ENCODE data around the gene MRPL48. TPM values are rescaled to one million over a fixed set of nuclear protein-coding genes. Genes with fewer than 3 reads are reported as not detected.
"Not testable (repeated sequence)": the region's sequence is repeated elsewhere in the genome, so short reads cannot be mapped to it uniquely, and the experiment has no call there.

MRPL48 gene
- total RNA-seq, 1 experiment from 2014 or later: 57.7 TPM

GRCh38 chr11:73760135-73760678 lies 27.5 kb upstream of the MRPL48 start:
- Histone ChIP-seq H3K27me3 (ENCODE audit: control insufficient read depth, insufficient read depth, low read length) (no peaks in the 10 kb centered on the region), H3K4me3 (ENCODE audit: insufficient read depth, low read depth, low read length) (peak overlapping the region; percentile 78)
- peak; percentile 67 for DNase-seq

DNA sequence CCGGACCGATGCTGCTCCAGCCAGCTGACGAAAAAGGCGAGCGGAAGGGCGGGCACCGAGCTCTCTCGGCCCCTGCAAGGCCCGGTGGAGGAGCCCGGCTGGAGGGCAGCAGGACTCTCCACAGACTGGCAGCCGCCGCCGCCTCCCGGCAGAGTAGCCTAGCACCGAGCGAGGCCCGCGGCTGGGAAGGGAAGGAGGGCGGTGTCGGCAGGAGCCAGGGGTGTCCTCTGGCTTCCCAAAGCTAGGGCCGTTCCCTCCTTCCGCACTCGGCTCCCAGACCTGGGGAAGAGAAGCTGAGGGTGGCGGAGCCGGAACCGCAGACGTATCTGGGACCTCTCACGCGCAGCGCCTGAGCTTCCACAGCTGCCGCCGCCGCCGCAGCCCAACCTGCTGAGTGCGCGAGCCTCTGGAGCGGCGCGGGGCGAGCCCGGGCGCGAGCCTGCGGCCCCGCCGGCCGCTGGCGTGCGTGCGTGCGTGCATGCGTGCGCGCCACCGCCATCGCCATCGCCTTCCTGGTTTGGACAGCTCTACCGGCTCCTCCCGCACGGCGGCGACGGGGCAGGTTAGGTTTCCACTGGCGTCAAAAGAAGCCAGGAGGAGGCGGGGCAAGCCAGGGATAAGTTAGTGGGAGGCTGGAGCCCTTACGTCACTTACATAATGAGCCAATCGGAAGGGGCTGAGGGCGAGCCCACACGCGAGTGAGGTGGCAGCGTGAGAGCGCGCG lies 26.8 kb upstream of the MRPL48 start, which contains the start of gene RAB6A:
TSS of gene RAB6A (minus strand) at position 396 of the 724 bp plus-strand sequence. CDS start 439 bp downstream, outside the sequence.
- Histone ChIP-seq H3K36me3 (replicated peaks; ENCODE audit: control insufficient read depth, insufficient read depth, low read length) (no peaks in the 10 kb centered on the region), H3K27me3 (ENCODE audit: control insufficient read depth, insufficient read depth, low read length) (no peaks in the 10 kb centered on the region), H3K4me3 (ENCODE audit: insufficient read depth, low read depth, low read length) (peak within 1 kb of the TSS; percentile 78)
- peak; percentile 97 for DNase-seq

More at GRCh38 chr11:73760135-73760678, 27.5 kb upstream of the MRPL48 start:
- H3K36me3 ChIP-seq (replicated peaks; ENCODE audit: control insufficient read depth, insufficient read depth, low read length): no peaks in the 10 kb centered on the region

- Histone ChIP-seq H3K4me3 (ENCODE audit: insufficient read depth, low read depth, low read length) (peak overlapping the region; percentile 31), H3K27me3 (ENCODE audit: control insufficient read depth, insufficient read depth, low read length) (no peaks in the 10 kb centered on the region), H3K36me3 (replicated peaks; ENCODE audit: control insufficient read depth, insufficient read depth, low read length) (no peaks in the 10 kb centered on the region)
- no peak for DNase-seq
Observed at GRCh38 chr11:73761403-73761945, 26.2 kb upstream of the MRPL48 start.

- no peak overlapping the region for H3K4me3 ChIP-seq (ENCODE audit: insufficient read depth, low read depth, low read length)
- H3K36me3 ChIP-seq (replicated peaks; ENCODE audit: control insufficient read depth, insufficient read depth, low read length): no peaks in the 10 kb centered on the region
- H3K27me3 ChIP-seq (ENCODE audit: control insufficient read depth, insufficient read depth, low read length): no peaks in the 10 kb centered on the region
- no peak for DNase-seq
Observed at GRCh38 chr11:73762732-73763131, 24.9 kb upstream of the MRPL48 start.

DNA sequence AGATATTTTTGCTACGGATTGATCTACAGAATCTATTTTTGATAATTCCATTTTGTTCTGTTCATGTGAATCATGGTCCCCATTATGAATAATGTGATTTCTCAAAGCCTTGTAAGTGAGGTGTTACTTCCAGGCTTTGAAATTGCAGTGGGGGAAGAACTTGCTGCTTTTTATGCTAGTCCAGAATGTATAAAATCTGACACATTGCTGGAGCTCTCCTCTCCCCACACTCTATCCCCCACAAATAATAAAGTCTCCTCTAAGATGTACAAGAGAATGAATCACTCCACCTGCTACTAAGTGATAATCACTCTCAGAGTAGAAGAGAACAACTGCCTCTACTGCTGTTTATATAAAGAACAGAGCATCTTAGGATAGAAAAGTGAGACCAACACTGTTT lies 20.9 kb upstream of the MRPL48 start:
- DNase-seq: no peak
- H3K4me3 ChIP-seq (ENCODE audit: insufficient read depth, low read depth, low read length): no peak overlapping the region
- H3K36me3 ChIP-seq (replicated peaks; ENCODE audit: control insufficient read depth, insufficient read depth, low read length): no peaks in the 10 kb centered on the region
- H3K27me3 ChIP-seq (ENCODE audit: control insufficient read depth, insufficient read depth, low read length): no peaks in the 10 kb centered on the region

DNA sequence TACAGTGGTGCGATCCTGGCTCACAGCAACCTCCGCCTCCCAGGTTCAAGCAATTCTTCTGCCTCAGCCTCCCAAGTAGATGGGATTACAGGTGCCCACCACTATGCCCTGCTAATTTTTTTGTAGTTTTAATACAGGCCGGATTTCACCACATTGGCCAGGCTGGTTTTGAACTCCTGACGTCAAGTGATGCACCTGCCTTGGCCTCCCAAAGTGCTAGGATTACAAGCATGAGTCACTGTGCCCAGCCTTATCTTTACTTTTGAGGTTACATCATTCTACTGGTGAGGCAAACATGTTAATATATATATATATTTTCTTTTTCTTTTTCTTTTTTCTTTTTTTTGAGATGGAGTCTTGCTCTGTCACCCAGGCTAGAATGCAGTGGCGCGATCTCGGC lies 16.9 kb upstream of the MRPL48 start:
- H3K27me3 ChIP-seq (ENCODE audit: control insufficient read depth, insufficient read depth, low read length); H3K4me3 ChIP-seq (ENCODE audit: insufficient read depth, low read depth, low read length); H3K36me3 ChIP-seq (replicated peaks; ENCODE audit: control insufficient read depth, insufficient read depth, low read length); DNase-seq: not testable (repeated sequence)

DNA sequence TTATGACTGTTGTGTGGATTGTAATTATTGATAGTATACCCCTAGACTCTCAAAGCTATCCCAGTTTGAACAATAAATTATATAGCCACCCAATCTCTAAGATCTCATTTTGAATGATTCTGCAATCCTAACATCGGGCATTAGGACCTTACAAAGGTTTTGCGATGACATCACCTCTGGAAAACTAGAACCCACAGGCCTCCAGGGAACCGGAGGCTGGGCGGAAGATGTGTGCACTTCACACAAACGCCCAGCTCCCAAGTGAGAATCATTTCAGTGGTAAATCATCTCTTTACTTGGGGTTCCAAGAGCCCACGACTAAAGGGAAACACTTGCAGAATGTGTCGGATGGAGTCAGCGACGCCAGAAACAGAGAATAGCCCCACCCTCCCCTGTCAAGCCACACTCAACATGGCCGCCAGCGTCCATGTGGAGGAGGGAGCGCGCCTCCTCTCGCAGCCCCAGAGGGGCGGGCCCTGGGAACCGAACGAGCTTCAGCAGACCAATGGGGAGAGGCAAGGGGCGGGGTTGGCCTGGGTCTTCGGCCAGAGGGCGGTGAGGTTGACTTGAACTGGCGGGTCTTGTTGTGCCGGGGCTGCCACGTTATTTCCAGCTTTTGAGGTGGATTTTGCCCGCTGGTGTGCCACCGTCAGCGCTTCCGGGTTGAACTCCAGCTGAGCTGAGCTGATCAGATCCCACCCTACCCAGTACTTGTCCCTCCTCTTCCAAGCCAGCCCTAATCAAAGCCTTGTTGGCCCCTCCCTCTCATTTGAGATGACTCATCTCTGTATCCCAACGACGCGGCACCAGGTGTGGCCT lies 8.4 kb upstream of the MRPL48 start:
- peak; percentile 97 for DNase-seq
- Histone ChIP-seq H3K4me3 (ENCODE audit: insufficient read depth, low read depth, low read length) (peak overlapping the region; percentile 46), H3K27me3 (ENCODE audit: control insufficient read depth, insufficient read depth, low read length) (no peaks in the 10 kb centered on the region), H3K36me3 (replicated peaks; ENCODE audit: control insufficient read depth, insufficient read depth, low read length) (no peaks in the 10 kb centered on the region)

DNA sequence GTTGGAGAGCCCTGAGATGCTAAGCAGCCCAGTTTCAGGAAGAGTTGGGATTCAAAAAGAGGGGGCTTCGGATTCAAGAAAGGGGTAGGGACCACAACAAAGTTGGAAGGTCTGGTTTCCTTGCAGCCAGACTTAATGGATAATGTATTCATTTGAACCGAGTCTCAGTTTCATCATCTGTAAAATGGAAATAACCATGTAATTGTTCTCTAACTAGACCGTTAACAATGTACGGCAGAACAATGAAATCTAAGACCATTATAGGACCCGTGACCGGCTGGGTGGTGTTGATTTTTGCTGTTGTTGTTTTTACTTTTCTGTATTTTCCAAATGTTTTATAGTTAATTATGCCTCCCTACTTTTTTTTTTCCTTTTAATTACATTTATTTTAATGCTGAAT lies 6.4 kb upstream of the MRPL48 start:
- DNase-seq: no peak
- H3K27me3 ChIP-seq (ENCODE audit: control insufficient read depth, insufficient read depth, low read length): no peaks in the 10 kb centered on the region

GRCh38 chr11:73783483-73784020 lies 4.1 kb upstream of the MRPL48 start:
- no peak for DNase-seq
- Histone ChIP-seq H3K4me3 (ENCODE audit: insufficient read depth, low read depth, low read length) (no peak overlapping the region), H3K27me3 (ENCODE audit: control insufficient read depth, insufficient read depth, low read length) (no peaks in the 10 kb centered on the region), H3K36me3 (replicated peaks; ENCODE audit: control insufficient read depth, insufficient read depth, low read length) (no peaks in the 10 kb centered on the region)

More for the DNA sequence above, 6.4 kb upstream of the MRPL48 start:
- Histone ChIP-seq H3K4me3 (ENCODE audit: insufficient read depth, low read depth, low read length) (no peak overlapping the region), H3K36me3 (replicated peaks; ENCODE audit: control insufficient read depth, insufficient read depth, low read length) (no peaks in the 10 kb centered on the region)

- H3K27me3 ChIP-seq (ENCODE audit: control insufficient read depth, insufficient read depth, low read length): no peaks in the 10 kb centered on the region
- H3K36me3 ChIP-seq (replicated peaks; ENCODE audit: control insufficient read depth, insufficient read depth, low read length): no peaks in the 10 kb centered on the region
- H3K4me3 ChIP-seq (ENCODE audit: insufficient read depth, low read depth, low read length): no peak overlapping the region
- DNase-seq: peak; percentile 60
Observed at GRCh38 chr11:73784080-73784634, 3.5 kb upstream of the MRPL48 start.

DNA sequence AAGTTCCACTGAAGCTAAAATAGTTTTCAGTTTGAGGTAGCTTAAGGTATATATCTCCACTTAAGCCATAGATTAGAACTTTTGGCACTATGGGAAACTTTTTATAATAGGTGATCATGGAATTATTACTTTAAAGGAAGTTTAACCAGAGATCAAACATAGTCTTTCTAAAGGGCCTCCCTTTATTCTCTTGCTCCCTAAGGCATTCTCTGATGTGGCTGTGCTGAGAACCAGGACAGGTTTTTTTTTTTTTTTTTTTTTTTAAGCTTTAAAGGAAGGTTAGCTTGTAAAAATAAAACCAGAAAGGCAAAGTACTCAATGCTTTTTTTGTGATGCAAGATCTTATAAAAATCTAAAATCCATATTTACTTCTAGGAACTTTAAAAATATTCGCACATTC lies 2.9 kb upstream of the MRPL48 start:
- Histone ChIP-seq H3K27me3 (ENCODE audit: control insufficient read depth, insufficient read depth, low read length) (no peaks in the 10 kb centered on the region), H3K36me3 (replicated peaks; ENCODE audit: control insufficient read depth, insufficient read depth, low read length) (no peaks in the 10 kb centered on the region), H3K4me3 (ENCODE audit: insufficient read depth, low read depth, low read length) (no peak overlapping the region)
- no peak for DNase-seq

DNA sequence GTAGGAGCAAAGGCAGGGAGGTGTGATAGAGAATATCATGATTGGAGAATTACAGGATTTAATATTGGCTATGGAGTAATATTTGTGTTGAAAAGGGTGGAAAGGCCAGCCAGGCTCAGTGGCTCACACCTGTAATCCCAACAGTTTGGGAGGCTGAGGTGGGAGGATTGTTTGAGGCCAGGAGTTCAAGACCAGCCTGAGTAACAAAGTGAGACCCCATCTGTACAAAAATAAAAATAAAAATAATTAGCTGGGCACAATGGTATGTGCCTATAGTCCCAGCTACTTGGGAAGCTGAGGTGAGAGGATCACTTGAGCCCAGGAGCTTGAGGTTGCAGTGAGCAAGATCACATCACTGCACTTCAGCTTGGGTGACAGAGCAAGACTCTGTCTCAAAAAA lies 2.2 kb upstream of the MRPL48 start:
- H3K27me3 ChIP-seq (ENCODE audit: control insufficient read depth, insufficient read depth, low read length); DNase-seq: not testable (repeated sequence)

GRCh38 chr11:73787051-73787642 lies 527 bp upstream of the MRPL48 start:
- H3K36me3 ChIP-seq (replicated peaks; ENCODE audit: control insufficient read depth, insufficient read depth, low read length): no peaks in the 10 kb centered on the region
- H3K27me3 ChIP-seq (ENCODE audit: control insufficient read depth, insufficient read depth, low read length): no peaks in the 10 kb centered on the region
- DNase-seq: no peak
- peak overlapping the region; percentile 72 for H3K4me3 ChIP-seq (ENCODE audit: insufficient read depth, low read depth, low read length)

More for the DNA sequence above, 2.2 kb upstream of the MRPL48 start:
- not testable (repeated sequence) for H3K4me3 ChIP-seq (ENCODE audit: insufficient read depth, low read depth, low read length); H3K36me3 ChIP-seq (replicated peaks; ENCODE audit: control insufficient read depth, insufficient read depth, low read length)

GRCh38 chr11:73789279-73789670 lies 1.6 kb downstream of the MRPL48 start:
- H3K27me3 ChIP-seq (ENCODE audit: control insufficient read depth, insufficient read depth, low read length): no peaks in the 10 kb centered on the region
- H3K36me3 ChIP-seq (replicated peaks; ENCODE audit: control insufficient read depth, insufficient read depth, low read length): no peaks in the 10 kb centered on the region
- H3K4me3 ChIP-seq (ENCODE audit: insufficient read depth, low read depth, low read length): no peak overlapping the region
- no peak for DNase-seq

All from H7 (cell line).